DMS153 (cell line): ENCODE measurements around the gene MICAL2.
A peak's percentile ranks its signal among the peaks of the same experiment; 100 is the strongest.

Experiments
- DNase-seq: peaks from one replicate; lab custom pipeline; 2025; lab: John Stamatoyannopoulos, UW

MICAL2 gene

GRCh38 chr11:12156301-12157140 lies 46.1 kb downstream of the MICAL2 start:
- DNase-seq, result no peak

GRCh38 chr11:12157241-12157661 lies 46.9 kb downstream of the MICAL2 start:
- no peak for DNase-seq

- DNase-seq, result no peak
Measured at GRCh38 chr11:12158909-12159308, 48.5 kb downstream of the MICAL2 start.

DNA sequence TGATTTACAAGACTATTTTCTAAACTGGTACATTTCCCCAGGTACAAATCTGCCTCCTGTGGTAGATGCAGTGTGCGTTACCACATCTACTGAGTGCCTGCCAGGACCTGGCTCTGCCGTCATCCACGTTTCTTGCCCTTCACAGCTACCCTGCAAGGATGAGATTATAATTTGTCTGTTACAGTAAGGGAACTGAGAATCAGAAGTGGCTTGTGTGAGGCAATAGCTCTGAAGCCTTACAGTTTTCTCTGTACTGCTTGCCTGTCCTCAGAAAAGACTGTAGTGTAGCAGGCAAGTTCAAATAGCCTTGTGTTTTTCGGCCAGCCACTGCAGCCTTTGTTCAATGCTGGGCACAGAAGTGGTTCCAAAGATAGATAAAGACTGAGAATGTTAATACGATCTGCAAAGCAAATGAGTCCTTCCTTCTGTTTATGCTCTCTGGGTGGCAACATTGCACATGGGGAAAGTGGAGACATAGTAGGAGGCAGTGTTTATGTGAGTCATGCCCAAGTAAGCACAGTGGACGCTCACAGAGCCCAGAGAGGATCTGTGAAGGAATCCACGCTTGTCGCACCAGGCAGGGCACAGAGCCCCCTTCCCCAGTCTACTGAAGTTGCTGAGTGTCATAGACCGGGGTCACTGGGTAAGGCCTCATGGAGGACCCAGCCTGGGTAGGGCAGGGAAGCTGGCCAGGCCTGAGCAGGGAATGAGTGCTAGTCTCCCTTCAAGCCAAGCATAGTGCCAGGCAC lies 49.1 kb downstream of the MICAL2 start:
- DNase-seq, result no peak

DNA sequence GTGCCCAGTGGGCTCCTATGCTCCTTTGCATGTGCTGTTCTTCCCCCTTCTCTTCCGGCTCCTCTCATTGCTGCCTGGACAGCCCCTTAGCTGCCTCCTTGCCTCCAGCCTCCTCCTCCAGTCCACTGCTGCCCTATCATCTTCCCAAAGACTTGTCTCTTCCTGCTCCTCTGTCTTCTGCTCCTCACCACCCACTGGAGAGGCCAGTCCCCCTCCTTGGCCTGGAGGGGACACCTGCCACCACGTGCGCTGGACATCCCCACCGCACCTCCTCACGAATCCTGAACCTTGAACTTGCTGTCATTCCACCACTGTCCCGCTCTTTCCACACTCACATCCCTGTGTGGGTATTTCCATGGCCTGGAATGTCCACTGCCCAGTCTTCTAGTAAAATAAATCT lies 49.8 kb downstream of the MICAL2 start:
- DNase-seq, result no peak

- DNase-seq, result no peak
Measured at GRCh38 chr11:12160680-12161079, 50.3 kb downstream of the MICAL2 start.

GRCh38 chr11:12161137-12161536 lies 50.7 kb downstream of the MICAL2 start:
- no peak for DNase-seq

DNA sequence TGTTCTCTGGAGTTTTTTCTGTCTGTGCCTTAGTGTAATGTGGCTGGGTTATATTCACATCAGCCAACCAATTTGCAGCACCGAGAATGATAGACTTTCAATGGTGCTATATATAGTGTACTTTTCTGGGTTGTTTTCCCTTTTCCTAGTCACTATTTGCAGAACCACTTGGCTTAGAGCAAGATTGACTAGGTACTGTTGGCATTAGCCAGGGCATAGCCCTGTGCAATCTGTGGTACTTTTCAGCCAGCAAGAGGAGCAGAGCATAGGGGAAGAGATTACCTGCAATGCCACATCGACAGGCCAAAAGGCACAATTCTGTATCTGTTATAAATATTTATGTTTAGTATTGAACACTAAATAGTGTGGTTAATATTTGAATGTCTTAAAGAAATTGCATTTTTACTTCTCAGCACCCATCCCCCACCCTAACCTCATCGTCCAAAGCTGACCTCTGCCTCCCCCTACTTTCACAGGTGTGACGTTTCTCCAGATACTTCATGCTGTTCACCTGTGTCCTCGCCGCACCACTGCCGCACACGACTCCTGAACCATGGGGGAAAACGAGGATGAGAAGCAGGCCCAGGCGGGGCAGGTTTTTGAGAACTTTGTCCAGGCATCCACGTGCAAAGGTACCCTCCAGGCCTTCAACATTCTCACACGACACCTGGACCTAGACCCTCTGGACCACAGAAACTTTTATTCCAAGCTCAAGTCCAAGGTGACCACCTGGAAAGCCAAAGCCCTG lies 51.4 kb downstream of the MICAL2 start:
- no peak for DNase-seq

- no peak for DNase-seq
Measured at GRCh38 chr11:12162652-12163051, 52.3 kb downstream of the MICAL2 start.

DNA sequence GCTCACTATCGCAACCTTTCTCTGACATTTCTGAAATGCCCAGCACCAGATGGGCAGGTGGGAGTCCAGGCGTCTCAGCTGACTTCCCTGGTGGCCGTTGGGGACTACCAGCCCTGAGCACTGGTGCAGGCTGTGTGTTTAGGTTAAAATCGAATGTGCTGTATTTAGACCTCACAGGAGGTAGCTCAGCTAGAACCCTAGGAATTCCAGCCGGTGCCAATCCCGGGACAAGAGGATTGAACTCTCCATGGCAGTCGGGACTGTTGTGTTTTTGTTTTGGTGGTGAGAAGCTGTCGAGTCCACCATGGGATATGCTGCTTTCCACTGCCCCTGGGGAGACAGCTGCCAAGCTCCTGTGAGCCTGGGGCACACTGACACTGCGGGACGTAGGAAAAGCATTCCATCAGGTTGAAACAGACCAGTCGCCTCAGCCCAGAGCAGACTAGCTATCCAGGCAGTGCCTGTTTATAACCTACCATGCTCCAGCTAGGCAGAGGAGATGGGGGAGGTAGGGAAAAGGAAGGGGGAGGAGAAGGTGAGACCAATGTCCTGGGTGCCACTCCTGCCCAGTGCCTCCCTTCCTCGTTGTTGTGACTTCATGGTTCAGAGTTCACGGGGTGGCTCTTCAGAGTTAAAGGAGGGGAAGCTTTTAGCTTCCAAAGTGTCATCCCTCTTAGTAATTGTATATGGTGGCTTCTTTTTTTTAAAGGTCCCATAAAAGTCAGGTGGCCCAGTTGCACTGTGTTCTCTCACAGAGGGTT lies 53.0 kb downstream of the MICAL2 start:
- DNase-seq, result no peak

GRCh38 chr11:12164061-12165014 lies 53.9 kb downstream of the MICAL2 start:
- no peak for DNase-seq

GRCh38 chr11:12165237-12165875 lies 55.0 kb downstream of the MICAL2 start:
- no peak for DNase-seq

- DNase-seq, result no peak
Measured at GRCh38 chr11:12166299-12167060, 56.1 kb downstream of the MICAL2 start.

DNA sequence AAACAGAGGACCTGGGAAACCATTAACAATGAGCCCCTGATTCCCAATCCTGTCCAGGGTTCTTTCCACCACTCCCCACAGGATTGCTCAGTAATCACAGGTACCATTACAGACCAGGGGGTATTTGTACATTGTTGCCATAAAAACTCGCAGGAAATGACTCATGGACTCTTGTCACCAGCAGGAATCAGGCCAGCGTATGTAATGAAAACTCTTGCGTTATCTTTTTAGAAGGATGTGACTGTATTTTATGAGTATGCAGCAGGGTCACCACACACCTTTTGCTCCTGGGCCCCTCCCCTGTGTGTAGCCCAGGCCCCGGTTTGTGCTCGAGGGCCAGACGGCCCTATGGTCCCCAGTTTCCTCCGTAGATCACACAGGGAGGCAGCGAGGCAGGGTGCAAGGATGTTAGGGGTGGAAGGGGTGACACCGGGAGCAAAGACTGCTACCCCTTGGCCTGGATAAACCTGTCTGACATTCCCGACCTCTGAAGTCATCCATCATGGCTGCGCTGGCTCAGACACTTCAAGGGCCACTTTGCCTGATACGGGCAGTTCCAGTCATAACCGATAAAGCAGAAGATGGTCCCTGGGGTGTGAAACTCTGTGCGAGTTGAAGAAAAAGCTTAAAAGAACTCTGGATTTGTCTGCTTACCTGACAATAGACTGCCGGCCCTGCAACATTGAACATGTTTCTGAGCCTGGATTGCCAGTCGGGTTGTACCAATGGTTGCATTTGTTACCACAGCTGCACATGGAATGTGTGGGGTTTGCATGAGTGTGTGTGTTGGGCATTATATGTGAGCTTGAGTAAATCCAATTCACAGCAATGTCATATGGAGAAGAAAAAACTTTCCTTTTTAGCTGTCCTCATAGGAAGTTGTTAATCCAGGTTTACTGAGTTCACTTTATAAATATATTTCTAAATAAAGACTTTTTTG lies 56.9 kb downstream of the MICAL2 start:
- peak; percentile 78 for DNase-seq

DNA sequence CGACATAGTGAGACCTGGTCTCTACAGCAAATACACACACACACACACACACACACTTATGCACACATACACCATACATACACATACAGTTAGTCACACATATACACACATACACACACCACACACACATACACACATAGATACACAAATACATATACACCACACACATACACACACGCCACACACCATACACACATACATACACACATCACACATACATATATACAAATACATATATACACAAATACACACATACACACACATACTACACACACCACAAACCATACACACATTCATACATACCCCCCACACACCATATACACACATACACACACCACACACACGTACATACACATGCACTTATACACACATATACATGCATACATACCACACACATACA lies 57.7 kb downstream of the MICAL2 start:
- no peak for DNase-seq

GRCh38 chr11:12169822-12170221 lies 59.4 kb downstream of the MICAL2 start:
- DNase-seq, result no peak

DNA sequence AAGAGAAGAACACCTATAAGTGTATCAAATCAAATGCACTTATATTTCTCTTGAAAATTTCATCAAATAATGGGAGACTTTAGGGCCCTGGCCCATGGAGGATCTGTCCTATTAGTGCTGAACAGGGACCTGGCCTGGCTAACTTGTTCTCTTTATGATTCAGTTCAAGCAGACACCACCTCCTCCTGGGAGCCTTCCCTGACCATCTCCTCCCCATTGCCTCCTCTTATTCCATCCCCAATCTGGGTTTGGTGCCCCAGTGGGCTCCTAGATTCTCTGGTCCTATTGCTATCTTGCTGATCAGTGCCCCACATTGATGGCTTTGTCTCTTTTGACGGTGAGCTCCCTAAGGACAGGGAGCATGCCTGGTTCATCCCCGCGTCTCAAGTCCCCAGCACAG lies 60.1 kb downstream of the MICAL2 start:
- DNase-seq, result no peak

- DNase-seq, result no peak
Measured at GRCh38 chr11:12170984-12171383, 60.6 kb downstream of the MICAL2 start.
